K562 (cell line): ENCODE results near the gene FAM110D. TPM values are rescaled to one million over a fixed set of nuclear protein-coding genes. Genes with fewer than 3 reads are reported as not detected.

ENCODE experiments used
- ARNT ChIP-seq, 2 experiments: fragments of 450-650 bp; IDR thresholded peaks; 2 replicates each; pipeline ENCODE4 v1.6.1; 2016; ENCODE audit warnings: mild to moderate bottlenecking in 1 of 2
- DMBX1 ChIP-seq: fragments of 250-450 bp; sonication (Bioruptor Pico); IDR thresholded peaks from 2 replicates; pipeline ENCODE4 v1.8.0; 2022; ENCODE audit warnings: inconsistent platforms, mild to moderate bottlenecking, moderate library complexity, borderline replicate concordance
- FIP1L1 ChIP-seq: fragments of 200-400 bp; formaldehyde crosslinking; IDR thresholded peaks from 2 replicates; pipeline ENCODE4 v1.6.1; 2018; ENCODE audit warnings: mild to moderate bottlenecking, low read depth, low read length; ENCODE audit not compliant: poor library complexity, severe bottlenecking
- IRF2 ChIP-seq: sonication (generic); formaldehyde crosslinking; IDR thresholded peaks from 2 replicates; pipeline ENCODE4 v1.8.1; 2022; ENCODE audit warnings: mild to moderate bottlenecking, missing genetic modification reagents
- NELFE ChIP-seq: IDR thresholded peaks from 2 replicates; pipeline ENCODE4 v1.6.1; 2011; ENCODE audit warnings: mild to moderate bottlenecking; ENCODE audit not compliant: insufficient read depth, insufficient read length
- NR1H2 ChIP-seq: sonication (generic); formaldehyde crosslinking; IDR thresholded peaks from 2 replicates; pipeline ENCODE4 v1.4.0; 2020; ENCODE audit warnings: mild to moderate bottlenecking, missing genetic modification reagents
- NR4A1 ChIP-seq, 2 experiments: fragments of 250-450 bp in 1 of 2; fragments of 450-650 bp in 1 of 2; sonication (Bioruptor Pico) in 1 of 2; IDR thresholded peaks; 2 replicates each; pipeline versions ENCODE4 v1.4.0 to v1.6.1; 2016 to 2020; ENCODE audit warnings: mild to moderate bottlenecking in 2 of 2, missing compliant biosample characterization in 1 of 2, missing genetic modification characterization in 1 of 2, moderate library complexity in 1 of 2
- RBBP5 ChIP-seq: fragments of 200-600 bp; sonication (generic); IDR thresholded peaks from 2 replicates; pipeline ENCODE4 v1.6.1; 2012; ENCODE audit warnings: borderline replicate concordance, mild to moderate bottlenecking, low read length, control low read depth, inconsistent platforms; ENCODE audit not compliant: insufficient read depth, poor library complexity, severe bottlenecking
- SIN3A ChIP-seq, 2 experiments: fragments of 150-350 bp in 1 of 2; IDR thresholded peaks; 2 replicates each; pipeline ENCODE4 v1.6.1; 2011 to 2016; ENCODE audit warnings: borderline replicate concordance in 2 of 2, low read depth in 2 of 2, low read length in 2 of 2, mild to moderate bottlenecking in 2 of 2, moderate library complexity in 2 of 2; ENCODE audit not compliant: control insufficient read depth in 1 of 2
- ZFP30 ChIP-seq: fragments of 250-450 bp; sonication (Bioruptor Pico); IDR thresholded peaks from 2 replicates; pipeline ENCODE4 v1.8.0; 2022; ENCODE audit warnings: moderate library complexity, mild to moderate bottlenecking, inconsistent platforms, borderline replicate concordance
- ZNF384 ChIP-seq: IDR thresholded peaks from 2 replicates; pipeline ENCODE4 v1.6.1; 2012; ENCODE audit warnings: low read depth, low read length, improper control_type of control experiment
- ZNF445 ChIP-seq: fragments of 250-450 bp; sonication (Bioruptor Pico); IDR thresholded peaks from 2 replicates; pipeline ENCODE4 v1.4.0; 2020; ENCODE audit warnings: low read depth, mild to moderate bottlenecking, moderate library complexity
- polyA plus RNA-seq, 8 experiments: library from polyadenylated mRNA; depleted of rRNA in 4 of 8; stranded (reverse) in 5 of 8; unstranded in 3 of 8; fragments of >200 nt; fragmentation: Nextera tagmentation in 2 of 8; fragmentation: Illumina TruSeq in 1 of 8; extraction: Ambion mirVana in 2 of 8; extraction: Trizol in 1 of 8; gene quantifications; 2 replicates each; pipeline versions ENCODE4 v1.2.1 to v1.2.3, GENCODE V29; 2011 to 2014; ENCODE audit warnings: inconsistent platforms in 1 of 8, missing spikeins in 1 of 8
- total RNA-seq, 7 experiments: library from RNA; depleted of rRNA in 6 of 7; stranded (reverse); fragments of >200 nt in 6 of 7; fragmentation: Illumina TruSeq in 2 of 7; extraction: Trizol in 2 of 7; gene quantifications; 2 replicates each; pipeline versions ENCODE4 v1.2.1 to v1.2.3, GENCODE V29; 2011 to 2021; ENCODE audit warnings: low replicate concordance in 1 of 7
- TF ChIP-seq, protein P1 (sequence below), 3 experiments: IDR thresholded peaks in 2 of 3; conservative IDR thresholded peaks in 1 of 3; 2 replicates each; pipeline ENCODE4 v1.5.1; 2011 to 2012; ENCODE audit warnings: low read length in 3 of 3, mild to moderate bottlenecking in 3 of 3, control low read depth in 2 of 3, improper control_type of control experiment in 1 of 3, inconsistent platforms in 1 of 3, low read depth in 1 of 3, mixed read lengths in 1 of 3, moderate library complexity in 1 of 3; ENCODE audit not compliant: insufficient read depth in 2 of 3
- TF ChIP-seq, protein P2 (sequence below): fragments of 250-450 bp; sonication (Bioruptor Pico); IDR thresholded peaks from 2 replicates; pipeline ENCODE4 v1.4.0; 2020
- TF ChIP-seq, protein P3 (sequence below): fragments of 450-650 bp; IDR thresholded peaks from 2 replicates; pipeline ENCODE4 v1.7.1; 2018; ENCODE audit warnings: mild to moderate bottlenecking, low read depth; ENCODE audit not compliant: partially characterized antibody
- TF ChIP-seq, protein P4 (sequence below): IDR thresholded peaks from 3 replicates; pipeline ENCODE4 v1.6.1; 2011; ENCODE audit warnings: borderline replicate concordance, mild to moderate bottlenecking; ENCODE audit not compliant: insufficient read length, insufficient read depth

FAM110D gene
- total and polyA plus RNA-seq, 9 of the 15 experiments (the other 6 are each of a cell fraction or from before 2014, with no cell fraction given) = 0.04 to 1.1 (median 0.33) TPM

DNA sequence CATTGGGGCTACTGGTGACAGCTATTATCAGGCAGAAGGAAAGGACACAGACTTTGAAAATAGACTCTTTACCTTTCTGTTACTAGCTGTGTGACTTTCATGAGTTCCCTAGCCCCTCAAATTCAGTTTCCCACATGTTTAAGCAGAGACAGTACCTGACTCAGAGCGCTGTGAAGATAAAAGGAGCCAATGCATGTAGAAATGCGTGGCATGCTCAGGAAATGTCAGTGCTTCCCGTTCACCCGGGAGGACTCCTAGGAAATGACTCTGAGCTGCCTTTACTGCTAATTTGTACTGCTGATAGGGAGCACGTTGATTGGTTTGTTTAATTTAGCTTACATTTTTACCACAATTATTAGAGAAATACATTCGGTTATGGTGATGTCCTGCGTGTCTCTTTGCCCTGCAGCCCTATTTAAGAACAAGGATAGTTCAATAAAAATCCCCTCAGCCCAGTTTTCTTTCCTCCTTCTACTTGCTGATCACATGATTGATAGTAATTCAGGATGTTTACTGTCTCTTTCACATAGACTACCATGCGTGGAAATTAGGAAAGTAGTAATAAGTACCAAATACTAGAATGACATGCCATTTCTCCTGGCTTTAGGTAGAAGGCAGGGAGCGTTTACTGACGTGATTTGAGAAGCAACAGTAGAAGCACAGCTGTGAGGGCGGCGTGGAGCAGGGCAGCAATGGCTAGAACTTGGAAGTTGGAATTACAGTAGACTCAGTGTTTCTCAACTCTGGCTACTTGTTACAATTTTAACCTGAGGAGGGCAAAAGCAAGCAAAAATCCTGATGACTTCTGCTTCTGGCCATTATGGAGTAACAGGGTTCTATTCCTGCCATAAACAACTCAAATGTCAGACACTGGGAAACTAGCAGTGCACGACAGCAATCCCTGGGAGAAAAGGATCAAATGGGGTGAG is 31.4 kb upstream of the FAM110D start (continued):
- TF ChIP-seq NR1H2 (CRISPR knock-in tag) (no peak), IRF2 (CRISPR knock-in tag) (no peak), FIP1L1 (no peak), RBBP5 (no peak), NR4A1 (CRISPR knock-in tag; IDR thresholded peaks at IDR 0.05) (no peak), NR4A1 (tag; IDR thresholded peaks at IDR 0.05) (peak; percentile 56; the same call in 1 of the 2 replicates), DMBX1 (CRISPR knock-in tag) (no peak; the same call in 1 of the 2 replicates), ZNF384 (no peak), ZNF445 (CRISPR knock-in tag) (no peak), SIN3A (IDR thresholded peaks at IDR 0.05; ENCODE audit: borderline replicate concordance in 2 of 2, control insufficient read depth in 1 of 2, low read depth in 2 of 2, low read length in 2 of 2) (no peak), NELFE (no peak), ZFP30 (CRISPR knock-in tag) (no peak), ARNT (IDR thresholded peaks at IDR 0.05) (peak in 1 of 2 experiments; percentile 53; a peak in 2 of 4 replicates)
- TF ChIP-seq, protein P1, sequence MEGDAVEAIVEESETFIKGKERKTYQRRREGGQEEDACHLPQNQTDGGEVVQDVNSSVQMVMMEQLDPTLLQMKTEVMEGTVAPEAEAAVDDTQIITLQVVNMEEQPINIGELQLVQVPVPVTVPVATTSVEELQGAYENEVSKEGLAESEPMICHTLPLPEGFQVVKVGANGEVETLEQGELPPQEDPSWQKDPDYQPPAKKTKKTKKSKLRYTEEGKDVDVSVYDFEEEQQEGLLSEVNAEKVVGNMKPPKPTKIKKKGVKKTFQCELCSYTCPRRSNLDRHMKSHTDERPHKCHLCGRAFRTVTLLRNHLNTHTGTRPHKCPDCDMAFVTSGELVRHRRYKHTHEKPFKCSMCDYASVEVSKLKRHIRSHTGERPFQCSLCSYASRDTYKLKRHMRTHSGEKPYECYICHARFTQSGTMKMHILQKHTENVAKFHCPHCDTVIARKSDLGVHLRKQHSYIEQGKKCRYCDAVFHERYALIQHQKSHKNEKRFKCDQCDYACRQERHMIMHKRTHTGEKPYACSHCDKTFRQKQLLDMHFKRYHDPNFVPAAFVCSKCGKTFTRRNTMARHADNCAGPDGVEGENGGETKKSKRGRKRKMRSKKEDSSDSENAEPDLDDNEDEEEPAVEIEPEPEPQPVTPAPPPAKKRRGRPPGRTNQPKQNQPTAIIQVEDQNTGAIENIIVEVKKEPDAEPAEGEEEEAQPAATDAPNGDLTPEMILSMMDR (IDR thresholded peaks at IDR 0.05 in 2 of 3, conservative IDR thresholded peaks at IDR 0.05 in 1 of 3; ENCODE audit: insufficient read depth in 2 of 3, low read depth in 1 of 3, low read length in 3 of 3) = no peak
- TF ChIP-seq, protein P2, sequence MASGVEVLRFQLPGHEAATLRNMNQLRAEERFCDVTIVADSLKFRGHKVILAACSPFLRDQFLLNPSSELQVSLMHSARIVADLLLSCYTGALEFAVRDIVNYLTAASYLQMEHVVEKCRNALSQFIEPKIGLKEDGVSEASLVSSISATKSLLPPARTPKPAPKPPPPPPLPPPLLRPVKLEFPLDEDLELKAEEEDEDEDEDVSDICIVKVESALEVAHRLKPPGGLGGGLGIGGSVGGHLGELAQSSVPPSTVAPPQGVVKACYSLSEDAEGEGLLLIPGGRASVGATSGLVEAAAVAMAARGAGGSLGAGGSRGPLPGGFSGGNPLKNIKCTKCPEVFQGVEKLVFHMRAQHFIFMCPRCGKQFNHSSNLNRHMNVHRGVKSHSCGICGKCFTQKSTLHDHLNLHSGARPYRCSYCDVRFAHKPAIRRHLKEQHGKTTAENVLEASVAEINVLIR (CRISPR knock-in tag) = no peak
- TF ChIP-seq, protein P3, sequence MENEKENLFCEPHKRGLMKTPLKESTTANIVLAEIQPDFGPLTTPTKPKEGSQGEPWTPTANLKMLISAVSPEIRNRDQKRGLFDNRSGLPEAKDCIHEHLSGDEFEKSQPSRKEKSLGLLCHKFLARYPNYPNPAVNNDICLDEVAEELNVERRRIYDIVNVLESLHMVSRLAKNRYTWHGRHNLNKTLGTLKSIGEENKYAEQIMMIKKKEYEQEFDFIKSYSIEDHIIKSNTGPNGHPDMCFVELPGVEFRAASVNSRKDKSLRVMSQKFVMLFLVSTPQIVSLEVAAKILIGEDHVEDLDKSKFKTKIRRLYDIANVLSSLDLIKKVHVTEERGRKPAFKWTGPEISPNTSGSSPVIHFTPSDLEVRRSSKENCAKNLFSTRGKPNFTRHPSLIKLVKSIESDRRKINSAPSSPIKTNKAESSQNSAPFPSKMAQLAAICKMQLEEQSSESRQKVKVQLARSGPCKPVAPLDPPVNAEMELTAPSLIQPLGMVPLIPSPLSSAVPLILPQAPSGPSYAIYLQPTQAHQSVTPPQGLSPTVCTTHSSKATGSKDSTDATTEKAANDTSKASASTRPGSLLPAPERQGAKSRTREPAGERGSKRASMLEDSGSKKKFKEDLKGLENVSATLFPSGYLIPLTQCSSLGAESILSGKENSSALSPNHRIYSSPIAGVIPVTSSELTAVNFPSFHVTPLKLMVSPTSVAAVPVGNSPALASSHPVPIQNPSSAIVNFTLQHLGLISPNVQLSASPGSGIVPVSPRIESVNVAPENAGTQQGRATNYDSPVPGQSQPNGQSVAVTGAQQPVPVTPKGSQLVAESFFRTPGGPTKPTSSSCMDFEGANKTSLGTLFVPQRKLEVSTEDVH = no peak
- TF ChIP-seq, protein P4, sequence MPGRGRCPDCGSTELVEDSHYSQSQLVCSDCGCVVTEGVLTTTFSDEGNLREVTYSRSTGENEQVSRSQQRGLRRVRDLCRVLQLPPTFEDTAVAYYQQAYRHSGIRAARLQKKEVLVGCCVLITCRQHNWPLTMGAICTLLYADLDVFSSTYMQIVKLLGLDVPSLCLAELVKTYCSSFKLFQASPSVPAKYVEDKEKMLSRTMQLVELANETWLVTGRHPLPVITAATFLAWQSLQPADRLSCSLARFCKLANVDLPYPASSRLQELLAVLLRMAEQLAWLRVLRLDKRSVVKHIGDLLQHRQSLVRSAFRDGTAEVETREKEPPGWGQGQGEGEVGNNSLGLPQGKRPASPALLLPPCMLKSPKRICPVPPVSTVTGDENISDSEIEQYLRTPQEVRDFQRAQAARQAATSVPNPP = no peak
